ENCODE data around the gene LTA. TPM values are rescaled to one million over a fixed set of nuclear protein-coding genes. Genes with fewer than 3 reads are reported as not detected.

LTA gene
- total RNA-seq, 1 experiment from 2014 or later, result not detected

- no TSS peak for BruUV-seq (replicated peaks)
- Mint-ChIP-seq H3K4me1 (ENCODE audit: low read depth, unreplicated experiment) (peaks cover 26% of the 10 kb centered on the region), H3K27ac (ENCODE audit: unreplicated experiment) (peak overlapping the region; percentile 43), H3K4me3 (ENCODE audit: low read depth, unreplicated experiment) (peak overlapping the region; percentile 91), H3K27me3 (ENCODE audit: unreplicated experiment) (peaks cover 33% of the 10 kb centered on the region), H3K36me3 (ENCODE audit: insufficient read depth, unreplicated experiment) (peaks cover 13% of the 10 kb centered on the region), H3K9me3 (ENCODE audit: low read depth, unreplicated experiment) (no peaks in the 10 kb centered on the region)
- intact Hi-C loops (cut with micrococcal nuclease; ENCODE audit: unreplicated experiment), result loop anchor here (1.0 kb wide), 1 partner anchor 17 kb away; no protein-coding TSS in a partner anchor
- peak; percentile 98 for DNase-seq
- TF ChIP-seq CTCF (IDR thresholded peaks at IDR 0.05; ENCODE audit: unreplicated experiment), result peak; percentile 100
- CTCF ChIA-PET, result interaction anchor here (0.6 to 2.3 kb wide), 8 partner anchors 17 to 307 kb away, joined by 3 to 34 read pairs (median 6); partner anchors contain the start of genes DDX39B, MICB and NFKBIL1
Measured at GRCh38 chr6:31580807-31581433, 8.8 kb downstream of the LTA start.

GRCh38 chr6:31581434-31582229 is 9.5 kb downstream of the LTA start:
- Mint-ChIP-seq H3K9me3 (ENCODE audit: low read depth, unreplicated experiment) (no peaks in the 10 kb centered on the region), H3K36me3 (ENCODE audit: insufficient read depth, unreplicated experiment) (peaks cover 13% of the 10 kb centered on the region), H3K27ac (ENCODE audit: unreplicated experiment) (peak overlapping the region; percentile 43), H3K4me1 (ENCODE audit: low read depth, unreplicated experiment) (peaks cover 26% of the 10 kb centered on the region), H3K27me3 (ENCODE audit: unreplicated experiment) (peaks cover 26% of the 10 kb centered on the region), H3K4me3 (ENCODE audit: low read depth, unreplicated experiment) (peak overlapping the region; percentile 91)
- DNase-seq, result peak; percentile 38
- TF ChIP-seq CTCF (IDR thresholded peaks at IDR 0.05; ENCODE audit: unreplicated experiment), result no peak
- CTCF ChIA-PET, result interaction anchor here (0.6 to 4.3 kb wide), 10 partner anchors 16 to 308 kb away, joined by 3 to 34 read pairs (median 6); partner anchors contain the start of genes DDX39B, MICB and NFKBIL1
- intact Hi-C loops (cut with micrococcal nuclease; ENCODE audit: unreplicated experiment), result loop anchor here (1.0 kb wide), 1 partner anchor 17 kb away; no protein-coding TSS in a partner anchor
- no TSS peak for BruUV-seq (replicated peaks)

GRCh38 chr6:31582230-31582643 is 10.1 kb downstream of the LTA start, which contains the start of gene LTB:
TSS of gene LTB (minus strand) at chr6:31582424. CDS start at chr6:31582417, 7 bp downstream.
- H3K4me3 Mint-ChIP-seq (ENCODE audit: low read depth, unreplicated experiment), result peak within 1 kb of the TSS; percentile 91
- intact Hi-C loops (cut with micrococcal nuclease; ENCODE audit: unreplicated experiment), result no loop called here
- no peak for TF ChIP-seq CTCF (IDR thresholded peaks at IDR 0.05; ENCODE audit: unreplicated experiment)
- no TSS peak for BruUV-seq (replicated peaks)
- H3K4me1 Mint-ChIP-seq (ENCODE audit: low read depth, unreplicated experiment), result peaks cover 26% of the 10 kb centered on the region
- peaks cover 29% of the 10 kb centered on the region for H3K27me3 Mint-ChIP-seq (ENCODE audit: unreplicated experiment)
- CTCF ChIA-PET, result interaction anchor here (0.9 to 4.3 kb wide), 5 partner anchors 9 to 35 kb away, joined by 3 to 29 read pairs (median 6); partner anchors contain the start of gene NFKBIL1
- no peak for DNase-seq
- no peaks in the 10 kb centered on the region for H3K9me3 Mint-ChIP-seq (ENCODE audit: low read depth, unreplicated experiment)
- H3K27ac Mint-ChIP-seq (ENCODE audit: unreplicated experiment), result peak within 1 kb of the TSS; percentile 43
- H3K36me3 Mint-ChIP-seq (ENCODE audit: insufficient read depth, unreplicated experiment), result peaks cover 13% of the 10 kb centered on the region

- H3K27ac Mint-ChIP-seq (ENCODE audit: unreplicated experiment), result no peak overlapping the region
- DNase-seq, result peak; percentile 55
- no TSS peak for BruUV-seq (replicated peaks)
- intact Hi-C loops (cut with micrococcal nuclease; ENCODE audit: unreplicated experiment), result no loop called here
- H3K4me3 Mint-ChIP-seq (ENCODE audit: low read depth, unreplicated experiment), result no peak overlapping the region
- CTCF ChIA-PET, result interaction anchor here (4.3 kb wide), 1 partner anchor 12 kb away, joined by 29 read pairs; no protein-coding TSS in a partner anchor
- TF ChIP-seq CTCF (IDR thresholded peaks at IDR 0.05; ENCODE audit: unreplicated experiment), result peak; percentile 77
- peaks cover 13% of the 10 kb centered on the region for H3K36me3 Mint-ChIP-seq (ENCODE audit: insufficient read depth, unreplicated experiment)
- H3K9me3 Mint-ChIP-seq (ENCODE audit: low read depth, unreplicated experiment), result no peaks in the 10 kb centered on the region
- H3K27me3 Mint-ChIP-seq (ENCODE audit: unreplicated experiment), result peaks cover 53% of the 10 kb centered on the region
- H3K4me1 Mint-ChIP-seq (ENCODE audit: low read depth, unreplicated experiment), result peaks cover 23% of the 10 kb centered on the region
Measured at GRCh38 chr6:31585491-31585890, 13.4 kb downstream of the LTA start.
